Lower leg skin (tissue), 3 donors: ENCODE results near the gene CHEK1.
A peak's percentile ranks its signal among the peaks of the same experiment; 100 is the strongest.

ENCODE experiments used
- CTCF ChIP-seq, 3 donors: fragments of 450-650 bp; IDR thresholded peaks; one replicate each; pipeline ENCODE4 v1.5.1; 2016; ENCODE audit warnings: antibody characterized with exemption in 3 of 3, mild to moderate bottlenecking in 3 of 3, moderate library complexity in 2 of 3
- POLR2A ChIP-seq, 2 donors: fragments of 450-650 bp; IDR thresholded peaks; one replicate each; pipeline ENCODE4 v1.6.1; 2016 to 2017; ENCODE audit warnings: antibody characterized with exemption in 2 of 2, mild to moderate bottlenecking in 1 of 2, moderate library complexity in 1 of 2

- no peak for TF ChIP-seq CTCF (IDR thresholded peaks at IDR 0.05)
- TF ChIP-seq POLR2A (IDR thresholded peaks at IDR 0.05) = peak in 1 of 2 donors; percentile 66
Measured at GRCh38 chr11:125592305-125593113, 32.5 kb upstream of the CHEK1 start, which contains the start of gene STT3A.
